ENCODE measurements around the gene FKBP3.
A peak's percentile ranks its signal among the peaks of the same experiment; 100 is the strongest.
"Not testable (repeated sequence)": the region's sequence is repeated elsewhere in the genome, so short reads cannot be mapped to it uniquely, and the experiment has no call there.

The FKBP3 gene

GRCh38 chr14:45112896-45113781 lies 21.1 kb downstream of the FKBP3 start:
- peak; percentile 43 for DNase-seq

GRCh38 chr14:45104561-45104960 lies 29.7 kb downstream of the FKBP3 start:
- no peak for DNase-seq

- no peak for DNase-seq
These were observed 30.5 kb downstream of the FKBP3 start for GRCh38 chr14:45103806-45104205.

GRCh38 chr14:45096218-45096617 lies 38.1 kb downstream of the FKBP3 start:
- no peak for DNase-seq

GRCh38 chr14:45095143-45095542 lies 39.1 kb downstream of the FKBP3 start:
- no peak for DNase-seq

- no peak for DNase-seq
These were observed 40.0 kb downstream of the FKBP3 start for GRCh38 chr14:45094275-45094674.

- no peak for DNase-seq
These were observed 42.6 kb downstream of the FKBP3 start for GRCh38 chr14:45091710-45092109.

GRCh38 chr14:45089813-45090212 lies 44.5 kb downstream of the FKBP3 start:
- DNase-seq: no peak

GRCh38 chr14:45084946-45085346 lies 49.3 kb downstream of the FKBP3 start:
- DNase-seq: peak; percentile 41

GRCh38 chr14:45083976-45084722 lies 50.1 kb downstream of the FKBP3 start, which contains the start of gene PRPF39:
TSS of gene PRPF39 (plus strand) at chr14:45084116. CDS start at chr14:45095240, 11,124 bp downstream.
- DNase-seq: peak; percentile 93

- no peak for DNase-seq
These were observed 50.7 kb downstream of the FKBP3 start for GRCh38 chr14:45083617-45083975.

GRCh38 chr14:45082420-45082819 lies 51.9 kb downstream of the FKBP3 start:
- no peak for DNase-seq

- not testable (repeated sequence) for DNase-seq
These were observed 53.2 kb downstream of the FKBP3 start for GRCh38 chr14:45081096-45081495.

GRCh38 chr14:45080416-45080968 lies 53.8 kb downstream of the FKBP3 start:
- DNase-seq: not testable (repeated sequence)

GRCh38 chr14:45078323-45078722 lies 56.0 kb downstream of the FKBP3 start:
- no peak for DNase-seq

GRCh38 chr14:45073231-45073879 lies 60.9 kb downstream of the FKBP3 start:
- no peak for DNase-seq

GRCh38 chr14:45072126-45072525 lies 62.2 kb downstream of the FKBP3 start:
- no peak for DNase-seq

- DNase-seq: no peak
These were observed 64.1 kb downstream of the FKBP3 start for GRCh38 chr14:45070215-45070614.

GRCh38 chr14:45068396-45068795 lies 65.9 kb downstream of the FKBP3 start:
- DNase-seq: peak; percentile 16

GRCh38 chr14:45066667-45067066 lies 67.6 kb downstream of the FKBP3 start:
- no peak for DNase-seq

- no peak for DNase-seq
These were observed 68.3 kb downstream of the FKBP3 start for GRCh38 chr14:45065956-45066355.
